Kasumi-1 (cell line): Measurements from ENCODE around the gene PACS2.

Experiments used
- DNase-seq, 2 experiments: peaks; one replicate each; lab custom pipeline; 2025; lab: John Stamatoyannopoulos, UW

PACS2 gene

GRCh38 chr14:105408592-105408991 lies 94.0 kb downstream of the PACS2 start:
- no peak for DNase-seq

- DNase-seq, result no peak
Measured at GRCh38 chr14:105409364-105409763, 94.8 kb downstream of the PACS2 start.

DNA sequence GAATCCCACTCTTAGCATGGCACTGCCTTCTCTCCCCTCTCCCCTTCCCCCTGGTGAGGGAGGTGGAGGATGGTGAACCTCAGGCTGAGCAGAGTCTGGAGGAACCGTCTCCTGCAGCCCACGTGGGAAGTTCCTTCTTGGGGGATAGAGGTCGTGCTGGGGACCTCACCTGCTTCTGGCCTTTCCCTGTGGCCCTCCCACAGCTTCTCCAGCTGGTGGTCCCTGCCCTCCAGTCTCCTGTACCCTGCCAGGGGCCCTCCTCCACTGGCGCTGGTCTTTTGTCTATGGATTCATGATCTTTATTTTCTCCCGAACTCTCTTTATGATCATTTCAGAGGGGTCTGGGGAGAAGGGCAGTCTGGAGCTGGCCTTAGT lies 96.1 kb downstream of the PACS2 start:
- no peak for DNase-seq

DNA sequence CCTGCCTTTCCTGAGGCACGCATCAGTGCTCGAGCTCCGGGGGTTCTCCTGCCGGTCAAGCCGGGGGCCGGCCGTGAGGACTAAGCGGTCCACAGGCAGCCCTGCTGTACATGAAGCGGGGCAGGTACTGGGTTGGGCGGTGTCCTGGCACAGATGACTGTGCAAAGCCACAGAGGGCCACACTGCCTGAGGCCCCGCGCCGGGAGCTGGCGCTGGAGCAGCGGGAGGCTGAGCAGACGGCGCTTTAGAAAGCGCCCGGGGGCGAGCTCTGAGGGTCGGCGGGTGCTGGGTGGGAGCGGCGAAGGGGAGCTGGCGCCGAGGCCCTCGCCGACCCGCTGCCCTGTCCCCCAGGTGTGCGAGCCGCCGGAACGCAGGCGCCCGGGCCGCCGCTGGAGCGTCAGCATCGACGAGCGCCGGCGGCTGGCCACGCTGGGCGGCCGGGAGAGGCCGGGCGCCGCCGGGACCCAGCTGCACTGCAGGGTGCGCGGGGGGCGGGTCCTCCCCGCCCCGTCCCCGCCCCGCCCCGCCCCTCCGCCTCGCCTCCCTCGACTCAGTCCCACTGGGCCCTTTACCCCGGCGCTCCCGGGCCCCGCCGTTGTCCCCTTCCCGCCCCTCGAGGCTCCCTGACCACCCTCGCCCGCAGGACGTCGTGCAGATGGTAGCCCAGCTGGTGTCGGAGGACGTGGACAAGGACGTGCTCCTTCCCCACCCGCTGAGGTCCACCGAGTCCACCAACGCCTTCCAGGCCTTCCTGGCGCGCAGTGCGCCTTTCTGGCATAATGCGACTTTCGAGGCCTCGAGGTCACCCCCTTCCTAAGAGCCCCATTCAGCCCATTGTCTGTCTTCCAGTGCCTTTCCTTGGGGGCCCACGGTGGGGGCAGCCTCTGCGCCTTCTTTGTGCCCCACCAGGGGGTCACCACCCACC lies 96.7 kb downstream of the PACS2 start:
- no peak for DNase-seq

GRCh38 chr14:105411985-105412770 lies 97.6 kb downstream of the PACS2 start:
- no peak for DNase-seq

- no peak for DNase-seq
Measured at GRCh38 chr14:105412771-105413543, 98.4 kb downstream of the PACS2 start.

DNA sequence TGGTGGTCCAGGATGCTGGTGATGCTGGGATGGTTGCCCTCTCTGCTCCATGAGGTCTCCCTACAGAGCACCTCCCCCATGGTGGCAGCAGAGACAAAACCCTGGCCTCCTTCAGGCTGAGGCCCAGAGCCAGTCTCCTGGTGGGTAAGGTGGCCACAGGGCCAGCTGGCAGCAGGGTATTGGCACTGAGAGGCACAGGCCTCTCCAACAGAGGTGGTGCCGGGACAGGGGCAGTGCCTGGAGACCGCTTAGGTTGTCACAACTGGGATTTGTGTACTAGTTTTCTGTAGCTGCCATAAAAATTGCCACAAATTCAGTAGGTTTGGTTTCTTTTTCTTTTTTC lies 99.0 kb downstream of the PACS2 start:
- no peak for DNase-seq

DNA sequence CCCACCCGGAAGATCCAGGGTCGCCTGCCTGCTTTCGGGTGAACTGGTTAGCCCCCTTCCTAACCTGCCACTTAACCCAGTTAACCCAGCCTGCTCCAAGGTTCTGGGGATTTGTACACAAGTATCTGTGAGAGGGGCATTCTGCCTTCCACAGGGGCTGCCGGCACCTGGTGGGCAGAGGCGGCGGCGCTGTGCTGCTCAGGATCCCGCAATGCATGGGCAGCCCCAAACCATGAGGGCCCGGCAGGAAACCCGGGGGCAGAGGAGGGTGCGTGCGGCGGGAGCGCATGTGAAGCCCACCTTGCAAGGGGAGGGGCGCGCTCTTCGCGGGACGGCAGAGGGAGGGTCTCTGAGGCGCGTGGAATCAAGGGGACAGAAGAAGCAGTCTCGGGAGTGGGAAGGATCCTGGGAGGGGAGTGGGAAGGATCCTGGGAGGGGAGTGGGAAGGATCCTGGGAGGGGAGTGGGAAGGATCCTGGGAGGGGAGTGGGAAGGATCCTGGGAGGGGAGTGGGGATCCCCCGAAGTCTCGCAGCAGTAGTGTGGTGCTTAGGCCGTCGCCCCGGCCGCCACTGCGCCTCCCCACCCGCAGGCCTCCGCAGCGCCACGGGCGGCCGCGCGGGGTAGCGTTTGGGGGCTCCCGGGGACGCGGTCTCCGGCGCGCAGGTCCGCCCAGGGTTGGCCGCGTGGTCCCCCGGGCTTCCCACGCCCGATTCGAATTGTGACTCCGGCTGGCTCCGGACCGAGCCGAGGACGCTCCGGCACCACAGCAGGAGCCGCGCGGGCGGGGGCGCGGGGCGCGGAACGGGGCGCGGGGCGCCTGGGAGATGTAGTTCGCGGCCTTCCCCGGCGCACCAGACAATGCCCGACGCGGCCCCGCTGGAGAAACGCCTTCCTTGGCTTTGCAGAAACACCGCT lies 100.2 kb downstream of the PACS2 start:
- peak; percentile 44 to 66 for DNase-seq

- DNase-seq, result no peak
Measured at GRCh38 chr14:105415481-105416428, 101.2 kb downstream of the PACS2 start.

DNA sequence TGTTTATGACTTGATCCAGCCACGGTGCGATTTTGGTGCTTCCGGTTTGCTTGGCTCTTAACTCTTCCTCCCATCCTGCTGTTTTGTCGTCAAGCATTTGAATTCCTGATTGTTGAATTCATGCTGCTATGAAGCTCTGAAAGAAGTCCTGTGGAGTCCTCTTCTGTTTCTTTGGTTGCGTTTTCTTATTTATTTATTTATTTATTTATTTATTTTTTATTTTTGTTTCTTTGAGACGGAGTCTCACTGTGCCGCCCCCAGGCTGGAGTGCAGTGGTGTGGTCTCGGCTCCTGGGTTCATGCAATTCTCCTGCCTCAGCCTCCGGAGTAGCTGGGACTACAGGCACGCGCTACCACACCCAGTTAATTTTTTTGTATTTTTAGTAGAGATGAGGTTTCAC lies 102.1 kb downstream of the PACS2 start:
- no peak for DNase-seq

- DNase-seq, result no peak
Measured at GRCh38 chr14:105417690-105418121, 103.2 kb downstream of the PACS2 start.

- DNase-seq, result no peak
Measured at GRCh38 chr14:105418269-105419194, 104.0 kb downstream of the PACS2 start.

DNA sequence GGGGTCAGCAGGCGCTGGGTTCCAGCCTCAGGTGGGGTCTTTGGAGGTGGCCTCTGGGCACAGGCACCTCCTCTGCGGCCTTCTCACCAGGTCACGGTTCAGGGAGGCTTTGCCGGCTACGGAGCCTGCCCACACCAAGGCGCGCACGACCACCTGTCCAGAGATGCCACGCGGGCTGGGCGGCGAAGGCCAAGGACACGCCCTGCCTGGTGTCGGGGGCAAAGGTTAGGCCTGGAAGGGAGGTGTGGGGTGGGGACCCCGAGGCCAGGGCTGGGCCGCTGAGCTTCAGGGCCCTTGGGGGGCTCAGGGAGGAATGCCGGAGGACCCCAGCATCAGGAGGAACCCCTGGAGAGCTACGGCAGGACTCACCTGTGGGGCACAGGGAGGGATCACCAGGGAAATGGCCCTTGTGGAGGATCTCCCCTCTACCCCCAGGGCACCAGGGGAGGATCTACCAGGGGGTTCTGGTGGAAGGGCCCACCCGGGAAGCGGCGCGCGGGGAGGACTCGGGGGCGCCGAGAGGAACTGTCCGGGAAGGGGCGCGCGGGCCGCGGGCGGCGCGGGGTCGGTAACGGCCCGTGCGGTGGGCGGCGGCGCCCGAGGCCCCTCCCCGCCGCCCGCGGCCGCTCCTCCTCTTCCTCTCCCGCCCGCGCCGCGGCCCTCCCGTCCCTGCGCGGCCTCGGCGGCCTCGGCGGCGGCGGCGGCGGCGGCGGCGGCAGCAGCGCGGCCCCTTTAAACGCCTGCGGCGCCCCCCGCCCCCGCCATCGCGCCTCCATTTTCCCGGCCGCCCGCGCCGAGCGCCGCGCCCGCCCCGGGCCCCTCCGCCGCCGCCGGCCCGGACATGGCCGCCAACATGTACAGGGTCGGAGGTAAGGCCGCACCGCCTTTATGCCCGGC lies 104.9 kb downstream of the PACS2 start, which contains the start of gene MTA1:
MTA1 (plus strand) TSS at position 633 of the 897 bp plus-strand sequence; CDS start at position 842, 209 bp downstream.
- DNase-seq, result peak; percentile 24 to 29

DNA sequence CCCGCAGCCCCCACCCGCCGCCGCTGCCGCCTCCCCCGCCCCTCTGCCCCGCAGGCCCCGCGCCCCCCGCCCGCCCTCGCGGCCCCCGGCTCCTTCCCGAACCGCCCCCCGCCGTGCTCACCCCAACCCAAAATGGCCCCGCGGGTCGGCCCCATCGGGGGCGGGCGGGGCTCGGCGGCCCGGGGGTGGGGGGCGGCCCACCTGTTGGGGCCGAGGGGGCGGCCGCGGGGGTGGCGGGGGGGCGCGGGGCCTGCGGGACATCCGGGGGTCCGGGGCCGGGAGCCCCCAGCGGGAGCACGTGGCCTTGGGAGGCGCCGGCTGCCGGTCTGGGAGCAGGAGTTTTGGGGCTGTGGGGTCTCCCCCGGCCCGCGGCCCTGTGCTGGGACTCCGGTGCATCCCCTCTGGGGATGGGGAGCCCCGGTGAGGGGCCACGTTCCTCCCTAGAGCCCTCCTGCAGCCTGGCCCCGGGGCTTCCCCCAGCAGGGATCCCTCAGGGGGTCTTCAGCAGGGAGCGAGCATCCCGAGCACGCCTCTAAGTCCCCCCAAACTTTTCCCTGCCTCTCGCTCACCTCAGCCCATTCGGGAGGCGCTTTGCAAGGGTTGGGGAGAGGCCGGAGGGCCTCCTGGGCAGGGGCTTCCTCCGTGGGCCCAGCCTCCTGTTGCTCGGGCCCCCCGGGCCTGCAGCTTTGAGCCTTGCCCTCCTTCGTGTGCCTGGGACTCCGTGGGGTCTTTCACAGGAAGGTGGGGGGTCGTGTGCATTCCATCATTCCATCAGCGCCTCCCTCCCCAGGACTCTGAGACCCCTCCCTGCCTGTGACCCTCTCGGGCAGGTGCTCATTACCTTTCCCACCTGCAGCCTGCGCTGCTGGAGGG lies 105.8 kb downstream of the PACS2 start:
- no peak for DNase-seq

GRCh38 chr14:105420974-105421674 lies 106.6 kb downstream of the PACS2 start:
- DNase-seq, result no peak
